ENCODE measurements around the gene NAA35. TPM values are rescaled to one million over a fixed set of nuclear protein-coding genes. Genes with fewer than 3 reads are reported as not detected.

NAA35 gene
- total and polyA plus RNA-seq, 2 donors (not counting 3 experiments of a cell fraction or from before 2014, with no cell fraction given), result 7.9 to 22.5 TPM

DNA sequence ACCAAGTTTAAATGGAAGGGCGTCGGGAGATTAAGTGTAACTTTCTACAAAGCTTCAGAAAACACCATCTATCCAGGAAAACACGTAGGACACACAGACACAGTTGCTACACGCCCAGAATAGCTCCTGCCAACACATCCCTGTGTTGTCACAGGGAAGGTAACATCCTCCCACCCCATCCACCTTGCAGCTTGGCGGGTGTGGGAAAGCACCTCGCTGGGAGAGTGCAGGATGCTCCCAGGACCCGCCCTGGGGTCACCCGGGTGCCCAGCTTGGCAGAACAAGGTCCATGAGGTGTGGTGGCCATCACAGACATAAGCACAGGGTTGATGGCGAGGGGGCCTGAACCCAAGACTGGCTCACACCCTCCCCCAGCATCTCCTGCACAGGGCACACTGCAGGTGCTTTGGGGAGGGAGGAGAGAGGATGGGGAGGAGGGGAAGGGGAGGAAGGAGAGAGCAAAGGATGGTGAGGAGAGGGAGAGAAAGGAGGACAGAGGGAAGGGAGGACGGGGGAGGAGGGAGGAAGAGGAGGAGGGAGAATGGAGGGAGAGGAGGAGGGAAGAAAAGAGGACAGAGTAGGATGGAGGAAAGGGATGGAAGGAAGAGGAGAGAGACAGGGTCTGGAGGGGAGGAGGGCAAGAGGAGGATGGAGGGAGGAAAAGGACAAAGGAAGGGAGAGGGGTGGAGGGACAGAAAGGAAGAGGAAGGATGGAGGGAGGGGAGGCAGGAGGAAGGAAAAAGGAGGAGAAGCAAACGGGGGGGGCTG, 121.2 kb downstream of the NAA35 start:
- no peaks in the 10 kb centered on the region for H3K27me3 ChIP-seq (ENCODE audit: control insufficient read depth in 2 of 2, insufficient read depth in 2 of 2, low read length in 2 of 2)
- POLR2A ChIA-PET, result no interaction called here
- TF ChIP-seq POLR2AphosphoS5 (IDR thresholded peaks at IDR 0.05; ENCODE audit: insufficient read depth, low read depth, low read length), result no peak
- no peak for TF ChIP-seq EZH2 (IDR thresholded peaks at IDR 0.05; ENCODE audit: borderline replicate concordance, low read depth, low read length, severe bottlenecking)
- TF ChIP-seq CTCF (IDR thresholded peaks at IDR 0.05; ENCODE audit: extremely low read depth in 1 of 2, insufficient read depth in 1 of 2, low read depth in 1 of 2, low read length in 2 of 2), result no peak
- no peak for TF ChIP-seq FOS (IDR thresholded peaks at IDR 0.05; ENCODE audit: borderline replicate concordance, insufficient read depth, low read length)
- no peak for TF ChIP-seq POLR2A (IDR thresholded peaks at IDR 0.05; ENCODE audit: low read depth, low read length)
- no peak for TF ChIP-seq MYC (IDR thresholded peaks at IDR 0.05; ENCODE audit: low read depth, low read length)
- TF ChIP-seq JUN (IDR thresholded peaks at IDR 0.05; ENCODE audit: borderline replicate concordance, insufficient read depth, insufficient read length, low read depth), result no peak
- TF ChIP-seq, protein P1, sequence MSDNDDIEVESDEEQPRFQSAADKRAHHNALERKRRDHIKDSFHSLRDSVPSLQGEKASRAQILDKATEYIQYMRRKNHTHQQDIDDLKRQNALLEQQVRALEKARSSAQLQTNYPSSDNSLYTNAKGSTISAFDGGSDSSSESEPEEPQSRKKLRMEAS (IDR thresholded peaks at IDR 0.05; ENCODE audit: insufficient read depth, insufficient read length), result no peak
- TF ChIP-seq GATA2 (IDR thresholded peaks at IDR 0.05; ENCODE audit: insufficient read depth, insufficient read length, low read depth, low read length), result no peak
- no peaks in the 10 kb centered on the region for H3K4me1 ChIP-seq (ENCODE audit: control insufficient read depth, extremely low read depth, insufficient read depth, low read length)
- CTCF ChIA-PET, result no interaction called here
- peaks cover 2 to 3% of the 10 kb centered on the region in 2 experiments for H3K36me3 ChIP-seq (ENCODE audit: control insufficient read depth in 2 of 2, extremely low read depth in 1 of 2, insufficient read depth in 2 of 2, low read length in 2 of 2)
- intact Hi-C loops (cut with micrococcal nuclease) (no loop called here), dilution Hi-C loops (cut with MboI; ENCODE audit: extremely low pct_ligation_motif_present, low sequenced_read_pairs) (no loop called here)
- no peak overlapping the region for H3K4me3 ChIP-seq (replicated peaks in 1 of 3; ENCODE audit: insufficient read depth in 1 of 3, low read depth in 1 of 3, low read length in 3 of 3)
- H4K20me1 ChIP-seq (replicated peaks; ENCODE audit: control insufficient read depth, extremely low read depth, insufficient read depth, low read length), result no peaks in the 10 kb centered on the region
- H3K4me2 ChIP-seq (ENCODE audit: insufficient read depth, low read length), result no peak overlapping the region
- H2AFZ ChIP-seq (ENCODE audit: low read depth, low read length), result no peak overlapping the region
- DNase-seq (ENCODE audit: low read depth, low spot score), result no peak
- peaks cover 7% of the 10 kb centered on the region for H3K79me2 ChIP-seq (ENCODE audit: control insufficient read depth, insufficient read depth, low read length)
- FAIRE-seq, result no peak
- no peaks in the 10 kb centered on the region for H3K9me1 ChIP-seq (replicated peaks; ENCODE audit: control insufficient read depth, extremely low read depth, insufficient read depth, low read length)
- no peak overlapping the region for H3K27ac ChIP-seq (ENCODE audit: insufficient read depth, low read depth, low read length)
- no TSS peak for BruUV-seq (replicated peaks)
- H3K9ac ChIP-seq (replicated peaks; ENCODE audit: extremely low read depth, insufficient read depth, low read length), result no peak overlapping the region
- no peaks in the 10 kb centered on the region for H3K9me3 ChIP-seq (replicated peaks; ENCODE audit: control insufficient read depth, insufficient read depth, low read length)
